Naive B cell (primary cell): ENCODE data around the gene CEP89. TPM values are rescaled to one million over a fixed set of nuclear protein-coding genes. Genes with fewer than 3 reads are reported as not detected.

Experiments used
- ATAC-seq, 2 donors: fragments of 150-1000 bp; cut with Tn5 transposase; 2 replicates each; pipeline ENCODE4 v1.10.0; 2021; ENCODE audit warnings: low read depth in 2 of 2, mild to moderate bottlenecking in 2 of 2, moderate library complexity in 2 of 2
- DNase-seq: peaks from one replicate; pipeline ENCODE4 v3.0.0; 2022
- H3K27ac Mint-ChIP-seq, 6 donors: one replicate each; pipeline ENCODE4 v1.8.0; 2020 to 2022; ENCODE audit warnings: mild to moderate bottlenecking in 6 of 6, mixed read lengths in 6 of 6, moderate library complexity in 5 of 6, inconsistent platforms in 2 of 6
- H3K27me3 Mint-ChIP-seq, 3 donors: one replicate each; pipeline ENCODE4 v1.8.0; 2021 to 2022; ENCODE audit warnings: mixed read lengths in 3 of 3, mild to moderate bottlenecking in 1 of 3
- H3K36me3 Mint-ChIP-seq, 2 donors: one replicate each; pipeline ENCODE4 v1.8.0; 2020 to 2022; ENCODE audit warnings: mixed read lengths in 2 of 2, inconsistent platforms in 1 of 2, mild to moderate bottlenecking in 1 of 2
- H3K4me1 Mint-ChIP-seq, 3 donors: one replicate each; pipeline ENCODE4 v1.8.0; 2020 to 2022; ENCODE audit warnings: mixed read lengths in 3 of 3, inconsistent platforms in 1 of 3, mild to moderate bottlenecking in 1 of 3, moderate library complexity in 1 of 3
- H3K4me3 Mint-ChIP-seq, 8 donors: one replicate each; pipeline ENCODE4 v1.8.0; 2020 to 2022; ENCODE audit warnings: mild to moderate bottlenecking in 8 of 8, mixed read lengths in 8 of 8, moderate library complexity in 8 of 8, inconsistent platforms in 2 of 8
- H3K9me3 Mint-ChIP-seq, 7 donors: one replicate each; pipeline ENCODE4 v1.8.0; 2020 to 2022; ENCODE audit warnings: mixed read lengths in 7 of 7, mild to moderate bottlenecking in 5 of 7, inconsistent platforms in 2 of 7, moderate library complexity in 1 of 7
- polyA plus RNA-seq, 6 donors: library from polyadenylated mRNA; unstranded; fragments of 300-500 nt; fragmentation: Illumina TruSeq; gene quantifications; one replicate each; pipeline ENCODE4 v1.2.3, GENCODE V29; 2021; ENCODE audit warnings: low read depth in 6 of 6

The CEP89 gene
- polyA plus RNA-seq, 6 donors from 2014 or later, result 12.1 to 18.3 (median 14.0) TPM

DNA sequence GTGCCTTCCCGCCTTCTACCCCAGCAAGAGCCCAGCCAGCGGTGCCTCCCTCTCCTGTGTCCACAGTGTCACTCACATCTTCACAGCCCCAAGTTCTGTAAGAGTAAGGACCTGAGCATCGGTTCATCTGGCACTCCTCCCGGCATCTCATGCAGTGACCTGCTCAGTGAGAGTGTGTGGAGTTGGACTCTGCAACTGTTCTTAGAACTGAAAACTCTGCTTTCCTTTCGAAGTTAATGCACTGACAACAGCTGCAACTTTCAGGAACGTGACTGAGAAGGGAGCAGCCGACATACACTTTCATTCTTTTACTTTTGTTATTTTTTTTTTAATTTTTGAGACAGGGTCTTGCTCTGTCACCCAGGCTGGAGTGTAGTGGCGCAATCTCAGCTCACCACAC is 41.2 kb downstream of the CEP89 start:
- Mint-ChIP-seq H3K4me1 (peaks cover 0 to 6% (median 0%) of the 10 kb centered on the region in 3 donors), H3K9me3 (peaks cover 10 to 20% (median 16%) of the 10 kb centered on the region in 7 donors), H3K27ac (no peak overlapping the region), H3K27me3 (no peaks in the 10 kb centered on the region), H3K36me3 (peaks cover 40 to 69% of the 10 kb centered on the region in 2 donors), H3K4me3 (no peak overlapping the region)
- ATAC-seq, result no peak
- no peak for DNase-seq

DNA sequence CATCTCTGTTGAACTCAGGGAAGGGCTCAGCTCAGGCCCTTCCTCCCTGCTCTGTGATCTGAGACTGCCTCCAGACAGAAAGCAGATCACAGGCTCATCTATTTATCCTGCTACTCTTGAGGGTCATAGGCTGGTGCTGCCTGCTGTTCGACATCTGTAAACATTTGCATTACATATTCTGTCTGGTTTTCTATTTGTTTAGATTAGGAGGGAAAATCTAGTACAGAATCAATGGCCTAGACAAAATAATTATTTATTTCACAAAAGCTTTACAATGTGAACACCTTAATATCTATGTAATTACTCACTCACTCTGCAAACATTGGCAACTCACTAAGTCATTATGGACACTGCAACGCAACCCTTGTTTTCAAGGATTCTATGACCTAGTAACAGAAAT is 43.0 kb downstream of the CEP89 start:
- Mint-ChIP-seq H3K4me3 (no peak overlapping the region), H3K9me3 (peaks cover 10 to 20% (median 15%) of the 10 kb centered on the region in 7 donors), H3K4me1 (peaks cover 0 to 2% (median 0%) of the 10 kb centered on the region in 3 donors), H3K36me3 (peaks cover 31 to 60% of the 10 kb centered on the region in 2 donors), H3K27me3 (no peaks in the 10 kb centered on the region), H3K27ac (no peak overlapping the region)
- DNase-seq (no peak), ATAC-seq (no peak)

DNA sequence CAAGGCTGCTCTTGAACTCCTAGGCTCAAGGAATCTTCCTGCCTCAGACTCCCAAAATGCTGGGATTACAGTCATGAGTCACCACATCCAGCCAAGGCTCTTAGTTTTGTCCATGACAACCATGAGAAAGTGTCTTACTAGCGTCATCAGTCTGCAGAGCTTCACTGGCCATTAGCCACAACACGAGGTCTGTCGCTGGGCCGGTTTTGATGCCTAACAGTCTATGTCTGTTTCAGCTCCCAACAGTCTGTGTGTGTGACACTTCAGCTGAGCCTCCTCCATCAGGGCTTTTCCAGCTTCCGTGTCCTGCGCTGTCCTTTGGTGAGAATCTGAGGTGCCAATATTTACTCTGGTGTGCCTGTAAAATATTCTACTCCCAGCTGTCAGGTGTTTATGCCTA is 47.6 kb downstream of the CEP89 start:
- DNase-seq (no peak), ATAC-seq (no peak)
- no peaks in the 10 kb centered on the region for H3K4me1 Mint-ChIP-seq
- H3K4me3 Mint-ChIP-seq, result no peak overlapping the region
- H3K9me3 Mint-ChIP-seq, result peaks cover 6 to 17% (median 11%) of the 10 kb centered on the region in 7 donors
- peaks cover 21 to 36% of the 10 kb centered on the region in 2 donors for H3K36me3 Mint-ChIP-seq
- no peaks in the 10 kb centered on the region for H3K27me3 Mint-ChIP-seq
- no peak overlapping the region for H3K27ac Mint-ChIP-seq

DNA sequence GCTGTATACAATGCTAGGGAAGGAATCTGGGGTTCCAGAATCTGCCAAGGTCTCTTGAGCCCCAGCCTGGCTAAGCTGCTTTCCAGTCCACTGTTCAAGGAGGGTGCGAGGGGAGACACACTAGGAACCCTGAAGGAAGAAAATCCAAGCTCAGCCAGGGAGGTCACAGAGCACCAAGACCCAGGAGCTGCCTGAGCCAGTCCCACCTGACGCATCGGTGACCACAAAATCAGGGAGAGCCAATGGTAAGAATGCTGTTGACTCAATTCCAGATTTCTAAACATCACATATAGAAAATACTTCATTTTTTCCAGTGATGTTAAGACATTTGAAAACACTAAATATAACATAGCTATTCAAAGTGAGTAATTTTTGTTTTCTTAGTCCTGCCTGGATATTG is 50.1 kb downstream of the CEP89 start:
- peaks cover 10 to 17% of the 10 kb centered on the region in 2 donors for H3K36me3 Mint-ChIP-seq
- ATAC-seq (no peak), DNase-seq (no peak)
- H3K9me3 Mint-ChIP-seq, result peaks cover 0 to 2% (median 0%) of the 10 kb centered on the region in 7 donors
- H3K27me3 Mint-ChIP-seq, result no peaks in the 10 kb centered on the region
- H3K4me3 Mint-ChIP-seq, result no peak overlapping the region
- no peaks in the 10 kb centered on the region for H3K4me1 Mint-ChIP-seq
- peak overlapping the region in 2 of 6 donors; percentile 5 to 11 for H3K27ac Mint-ChIP-seq

DNA sequence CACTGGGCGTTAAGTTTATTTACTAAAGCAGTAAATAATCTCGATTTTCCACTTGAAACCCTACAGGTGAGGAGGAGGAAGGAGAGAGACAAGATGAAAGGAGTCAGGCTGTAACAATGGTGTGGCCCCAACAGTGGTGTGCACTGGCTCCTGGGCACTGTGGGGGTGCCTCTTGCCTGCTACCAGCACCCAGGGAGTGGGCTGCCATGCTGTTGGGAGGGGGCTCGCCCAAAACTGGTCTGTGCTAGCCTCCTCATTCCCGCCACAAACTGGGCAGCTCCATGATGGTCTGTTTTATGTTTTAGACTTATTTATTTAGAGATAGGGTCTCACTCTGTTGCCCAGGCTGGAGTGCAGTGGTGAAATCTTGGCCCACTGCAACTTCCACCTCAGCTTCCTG is 52.4 kb downstream of the CEP89 start:
- Mint-ChIP-seq H3K36me3 (peaks cover 8 to 10% of the 10 kb centered on the region in 2 donors), H3K4me3 (no peak overlapping the region), H3K27ac (no peak overlapping the region), H3K27me3 (no peaks in the 10 kb centered on the region), H3K4me1 (no peaks in the 10 kb centered on the region), H3K9me3 (no peaks in the 10 kb centered on the region)
- DNase-seq (no peak), ATAC-seq (no peak)

DNA sequence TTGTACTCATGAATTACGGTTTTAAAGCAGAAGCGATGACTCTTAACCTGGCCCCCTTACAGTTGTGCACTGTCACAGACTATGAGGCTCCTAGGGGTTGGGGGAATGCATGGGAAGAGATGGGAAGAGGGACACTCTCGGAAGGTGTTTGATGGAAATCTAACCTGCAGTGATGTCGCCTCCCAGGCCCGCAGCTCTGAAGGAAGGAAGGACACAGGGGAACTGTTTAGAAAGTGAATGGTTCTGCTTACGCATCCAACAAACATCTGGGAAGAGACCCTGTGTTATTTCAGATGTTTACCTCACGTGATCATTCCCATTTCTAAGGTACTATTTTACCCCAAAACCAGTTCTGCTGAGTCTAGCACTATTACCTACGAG is 54.2 kb downstream of the CEP89 start:
- Mint-ChIP-seq H3K27ac (no peak overlapping the region), H3K4me1 (no peaks in the 10 kb centered on the region), H3K36me3 (peaks cover 5 to 8% of the 10 kb centered on the region in 2 donors), H3K4me3 (no peak overlapping the region), H3K27me3 (no peaks in the 10 kb centered on the region), H3K9me3 (no peaks in the 10 kb centered on the region)
- DNase-seq (no peak), ATAC-seq (no peak)

DNA sequence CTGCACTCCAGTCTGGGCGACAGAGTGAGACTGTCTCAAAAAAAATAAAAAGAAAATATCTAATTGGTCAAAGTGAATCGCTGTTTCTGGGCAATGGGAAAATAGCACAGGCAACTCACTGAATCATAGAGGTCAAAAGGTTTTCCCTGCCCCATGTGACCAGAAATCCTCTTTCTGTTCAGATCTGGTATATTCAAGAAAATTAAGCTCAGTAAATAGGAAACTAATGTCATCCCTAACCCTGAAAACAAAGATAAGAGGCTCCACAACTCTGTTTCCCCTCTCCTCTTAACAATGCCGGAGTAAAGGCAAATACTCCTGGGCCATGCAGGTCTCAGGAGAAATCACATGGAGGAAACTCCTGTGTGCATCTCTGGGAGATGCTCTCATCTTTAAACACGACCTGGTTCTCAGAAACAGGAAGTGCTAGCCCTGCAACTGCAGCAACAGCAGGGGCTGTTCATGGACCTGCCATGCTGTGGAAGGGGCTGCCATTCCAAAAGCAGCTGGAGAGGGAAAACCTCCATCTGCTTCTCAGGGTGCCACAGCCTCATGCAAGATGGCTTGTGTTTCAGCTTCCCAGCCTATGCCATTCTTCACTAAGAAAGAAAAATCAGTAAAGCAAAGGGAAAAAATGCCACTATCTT is 54.7 kb downstream of the CEP89 start:
- DNase-seq (no peak), ATAC-seq (no peak)
- Mint-ChIP-seq H3K9me3 (no peaks in the 10 kb centered on the region), H3K36me3 (peaks cover 6 to 9% of the 10 kb centered on the region in 2 donors), H3K27me3 (no peaks in the 10 kb centered on the region), H3K4me1 (no peaks in the 10 kb centered on the region), H3K27ac (peak overlapping the region in 2 of 6 donors; percentile 26 to 41), H3K4me3 (no peak overlapping the region)

DNA sequence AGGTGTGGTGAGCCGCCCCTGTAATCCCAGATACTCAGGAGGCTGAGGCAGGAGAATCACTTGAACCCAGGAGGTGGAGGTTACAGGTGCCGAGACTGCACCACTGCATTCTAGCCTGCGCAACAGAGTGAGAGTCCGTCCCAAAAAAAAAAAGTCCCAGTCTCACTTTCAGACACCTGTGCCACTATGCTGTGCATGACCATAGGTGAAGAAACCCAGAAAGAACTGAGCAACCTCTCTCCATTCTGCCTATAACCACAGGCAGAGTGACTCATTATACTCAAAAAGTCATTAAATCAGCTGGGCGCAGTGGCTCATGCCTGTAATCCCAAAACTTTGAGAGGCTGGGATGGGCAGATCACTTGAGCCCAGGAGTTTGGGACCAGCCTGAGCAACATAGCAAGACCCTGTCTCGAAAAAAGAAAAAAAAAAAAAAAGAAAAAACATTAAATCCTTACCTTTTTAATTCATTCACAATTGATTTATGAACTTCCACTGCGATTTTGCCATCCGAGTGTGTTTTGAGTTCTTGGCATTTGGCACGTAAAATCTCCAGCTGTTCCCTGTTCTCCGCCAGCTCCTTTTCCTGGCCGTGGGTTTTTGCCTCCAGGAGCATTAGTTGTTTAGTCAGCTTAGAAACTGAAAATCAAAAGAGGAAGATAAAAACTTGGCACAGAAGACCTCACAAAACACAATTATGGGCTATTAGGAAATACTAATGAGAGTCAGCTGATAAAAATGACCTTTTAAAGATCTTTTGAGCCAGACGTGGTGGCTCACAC is 56.7 kb downstream of the CEP89 start:
- no peaks in the 10 kb centered on the region for H3K27me3 Mint-ChIP-seq
- no peaks in the 10 kb centered on the region for H3K9me3 Mint-ChIP-seq
- no peak overlapping the region for H3K27ac Mint-ChIP-seq
- no peak for DNase-seq
- H3K4me3 Mint-ChIP-seq, result no peak overlapping the region
- H3K4me1 Mint-ChIP-seq, result no peaks in the 10 kb centered on the region
- H3K36me3 Mint-ChIP-seq, result peaks cover 8 to 10% of the 10 kb centered on the region in 2 donors
- ATAC-seq, result no peak

DNA sequence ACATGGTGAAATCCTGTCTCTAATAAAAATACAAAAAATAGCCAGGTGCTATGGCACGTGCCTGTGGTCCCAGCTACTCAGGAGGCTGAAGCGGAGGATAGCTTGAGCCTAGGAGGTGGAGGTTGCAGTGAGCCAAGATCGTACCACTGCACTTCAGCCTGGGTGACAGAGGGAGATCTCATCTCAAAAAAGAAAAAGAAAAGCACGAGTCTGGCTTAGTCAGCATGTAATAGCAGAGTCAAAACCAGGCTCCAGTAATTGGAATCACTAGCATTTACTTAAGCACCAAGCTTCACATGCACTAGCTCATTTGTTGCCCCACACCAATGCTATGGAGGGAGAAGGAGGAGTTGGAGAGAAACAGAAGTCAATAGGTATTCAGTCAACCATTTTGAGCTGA is 60.3 kb downstream of the CEP89 start:
- no peaks in the 10 kb centered on the region for H3K4me1 Mint-ChIP-seq
- peak overlapping the region in 1 of 6 donors; percentile 54 for H3K27ac Mint-ChIP-seq
- no peak overlapping the region for H3K4me3 Mint-ChIP-seq
- no peak for DNase-seq
- H3K36me3 Mint-ChIP-seq, result peaks cover 37 to 38% of the 10 kb centered on the region in 2 donors
- no peaks in the 10 kb centered on the region for H3K27me3 Mint-ChIP-seq
- no peak for ATAC-seq
- H3K9me3 Mint-ChIP-seq, result peaks cover 0 to 5% (median under 1%) of the 10 kb centered on the region in 7 donors

DNA sequence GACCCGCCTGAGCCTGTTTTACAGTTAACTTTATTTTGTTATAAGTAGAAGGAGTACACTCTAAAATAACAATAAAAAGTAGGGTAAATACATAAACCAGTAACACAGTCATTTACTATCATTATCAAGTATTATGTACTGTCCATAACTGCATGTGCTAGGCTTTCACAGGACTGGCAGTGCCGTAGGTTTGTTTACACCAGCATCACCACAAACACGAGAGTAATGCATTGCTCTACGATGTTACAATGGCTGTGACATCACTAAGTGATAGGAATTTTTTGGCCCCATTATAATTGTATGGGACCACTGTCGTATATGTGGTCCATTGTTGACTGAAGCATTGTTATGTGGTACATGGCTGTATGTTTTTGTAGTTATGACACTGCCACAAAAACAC is 60.9 kb downstream of the CEP89 start:
- no peak overlapping the region for H3K4me3 Mint-ChIP-seq
- DNase-seq (no peak), ATAC-seq (no peak)
- H3K36me3 Mint-ChIP-seq, result peaks cover 43 to 44% of the 10 kb centered on the region in 2 donors
- H3K9me3 Mint-ChIP-seq, result peaks cover 2 to 9% (median 6%) of the 10 kb centered on the region in 7 donors
- H3K27ac Mint-ChIP-seq, result no peak overlapping the region
- no peaks in the 10 kb centered on the region for H3K4me1 Mint-ChIP-seq
- no peaks in the 10 kb centered on the region for H3K27me3 Mint-ChIP-seq

DNA sequence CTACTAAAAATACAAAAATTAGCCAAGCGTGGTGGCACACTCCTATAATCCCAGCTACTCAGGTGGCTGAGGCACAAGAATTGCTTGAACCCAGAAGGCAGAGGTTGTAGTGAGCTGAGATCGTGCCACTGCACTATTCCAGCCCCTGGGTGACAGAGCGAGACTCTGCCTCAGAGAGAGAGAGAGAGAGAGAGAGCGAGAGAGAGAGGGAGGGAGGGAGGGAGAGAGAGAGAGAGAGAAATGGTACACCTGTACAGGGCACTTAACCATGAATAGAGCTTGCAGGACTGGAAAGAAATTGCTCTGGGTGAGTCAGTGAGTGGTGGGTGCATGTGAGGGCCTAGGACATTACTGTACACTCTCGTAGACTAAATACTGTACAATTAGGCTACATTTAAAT is 61.7 kb downstream of the CEP89 start:
- no peak for DNase-seq
- Mint-ChIP-seq H3K9me3 (peaks cover 2 to 14% (median 9%) of the 10 kb centered on the region in 7 donors), H3K27ac (no peak overlapping the region), H3K4me3 (no peak overlapping the region), H3K4me1 (no peaks in the 10 kb centered on the region), H3K27me3 (no peaks in the 10 kb centered on the region), H3K36me3 (peaks cover 46 to 48% of the 10 kb centered on the region in 2 donors)
- no peak for ATAC-seq

DNA sequence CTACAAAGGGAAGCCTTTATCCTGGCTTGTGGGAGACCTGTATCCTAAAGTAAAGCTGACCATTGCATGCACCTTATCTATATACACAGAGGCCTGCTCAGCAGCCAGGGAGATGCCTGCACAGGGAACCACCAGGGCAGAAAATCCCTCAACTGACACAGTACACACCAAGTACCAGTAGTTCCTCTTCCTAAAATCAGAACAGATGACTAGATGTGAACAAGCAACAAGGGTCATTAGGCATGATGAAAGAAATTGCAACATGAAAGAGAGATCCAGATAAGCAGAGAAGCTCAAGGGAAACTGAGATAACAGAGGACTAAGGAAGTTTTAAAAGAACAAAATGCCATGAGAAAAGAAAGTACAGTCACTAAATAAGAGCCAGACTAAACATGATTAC is 62.5 kb downstream of the CEP89 start:
- H3K27ac Mint-ChIP-seq, result no peak overlapping the region
- no peak for ATAC-seq
- no peak overlapping the region for H3K4me3 Mint-ChIP-seq
- H3K4me1 Mint-ChIP-seq, result no peaks in the 10 kb centered on the region
- DNase-seq, result no peak
- no peaks in the 10 kb centered on the region for H3K27me3 Mint-ChIP-seq
- peaks cover 4 to 17% (median 11%) of the 10 kb centered on the region in 7 donors for H3K9me3 Mint-ChIP-seq
- H3K36me3 Mint-ChIP-seq, result peaks cover 46 to 51% of the 10 kb centered on the region in 2 donors

DNA sequence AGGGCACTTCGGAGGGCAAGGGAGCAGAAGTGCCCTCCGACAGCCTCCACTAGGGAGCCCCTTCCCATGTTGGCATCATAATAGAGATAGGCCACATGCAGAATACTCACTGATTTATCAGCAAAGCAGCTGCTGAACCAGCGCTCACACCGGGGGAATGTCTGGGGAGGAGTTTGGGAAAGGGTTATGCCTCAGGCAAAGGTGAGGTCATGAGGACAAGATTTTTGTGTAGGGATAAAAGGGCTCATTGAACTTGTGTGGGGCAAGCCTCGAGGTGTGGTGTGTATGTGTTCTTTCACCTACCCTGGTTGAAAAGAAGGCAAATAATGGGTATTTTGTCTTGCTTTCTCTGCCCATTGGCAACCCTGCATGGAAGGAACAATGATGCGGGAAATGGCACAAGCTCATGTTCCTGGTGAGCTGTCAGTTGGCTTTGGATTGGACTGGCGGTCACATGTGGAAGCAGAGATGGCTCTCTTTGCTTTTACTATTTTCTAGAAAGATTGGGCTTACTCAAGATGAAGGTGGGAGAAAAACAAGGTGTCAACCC is 63.0 kb downstream of the CEP89 start:
- H3K4me1 Mint-ChIP-seq, result no peaks in the 10 kb centered on the region
- peaks cover 6 to 17% (median 11%) of the 10 kb centered on the region in 7 donors for H3K9me3 Mint-ChIP-seq
- no peak for DNase-seq
- peak overlapping the region in 2 of 6 donors; percentile 49 to 50 for H3K27ac Mint-ChIP-seq
- ATAC-seq, result no peak
- H3K4me3 Mint-ChIP-seq, result no peak overlapping the region
- peaks cover 46 to 51% of the 10 kb centered on the region in 2 donors for H3K36me3 Mint-ChIP-seq
- no peaks in the 10 kb centered on the region for H3K27me3 Mint-ChIP-seq

DNA sequence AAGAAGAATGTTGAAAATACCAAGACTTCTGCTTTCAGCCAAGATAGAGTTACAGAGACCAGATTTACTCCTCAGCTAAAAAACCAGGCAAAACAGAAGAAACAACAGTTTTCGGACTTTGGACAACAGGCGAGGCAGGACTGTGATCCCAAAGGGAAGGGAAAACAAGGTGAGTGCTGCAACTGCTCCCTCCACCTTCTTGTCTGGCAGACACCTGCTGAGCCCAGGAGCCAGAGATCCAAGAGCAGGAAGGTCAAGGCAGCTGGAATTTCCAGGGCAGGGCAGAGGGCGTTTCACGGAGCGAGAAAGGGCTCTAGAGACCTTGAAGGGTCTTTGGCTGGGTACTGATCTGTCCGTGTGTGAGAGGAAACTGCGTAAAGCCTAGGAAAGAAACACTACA is 69.3 kb downstream of the CEP89 start:
- Mint-ChIP-seq H3K36me3 (peaks cover 29 to 39% of the 10 kb centered on the region in 2 donors), H3K4me3 (no peak overlapping the region), H3K27me3 (no peaks in the 10 kb centered on the region), H3K27ac (no peak overlapping the region), H3K9me3 (peaks cover 4 to 17% (median 9%) of the 10 kb centered on the region in 7 donors), H3K4me1 (no peaks in the 10 kb centered on the region)
- DNase-seq (no peak), ATAC-seq (no peak)
